Transverse colon (tissue), 3 donors: Measurements from ENCODE around the gene ANKRD44.

Experiments
- CTCF ChIP-seq, 5 experiments: fragments of 200-600 bp in 3 of 5; fragments of 450-650 bp in 2 of 5; sonication (generic) in 3 of 5; IDR thresholded peaks; 1 replicate in 2 of 5; 2 replicates in 3 of 5; pipeline ENCODE4 v1.5.1; 2016 to 2017; ENCODE audit warnings: antibody characterized with exemption in 5 of 5, inconsistent platforms in 3 of 5, mild to moderate bottlenecking in 2 of 5, moderate library complexity in 1 of 5
- POLR2A ChIP-seq: fragments of 450-650 bp; IDR thresholded peaks from one replicate; pipeline ENCODE4 v1.6.1; 2016; ENCODE audit warnings: antibody characterized with exemption, mild to moderate bottlenecking, moderate library complexity

GRCh38 chr2:197277794-197278193 is 32.8 kb downstream of the ANKRD44 start:
- TF ChIP-seq CTCF (IDR thresholded peaks at IDR 0.05) = no peak
- no peak for TF ChIP-seq POLR2A
